Coronary artery (tissue), 2 donors: ENCODE data around the gene LRP8.

Experiments
- DNase-seq: peaks from one replicate; pipeline ENCODE4 v3.0.0-alpha.2; 2017; ENCODE audit warnings: low spot score
- H3K27ac ChIP-seq, 2 donors: fragments of 200-600 bp; sonication (generic); one replicate each; pipeline ENCODE4 v1.5.1; 2016 to 2019
- H3K4me3 ChIP-seq: fragments of 200-600 bp; sonication (generic); 2 replicates; pipeline ENCODE4 v1.5.1; 2016; ENCODE audit warnings: mild to moderate bottlenecking, moderate library complexity
- CTCF ChIP-seq: fragments of 200-600 bp; sonication (generic); IDR thresholded peaks from one replicate; pipeline ENCODE4 v1.5.1; 2019; ENCODE audit warnings: antibody characterized with exemption

Gene LRP8

GRCh38 chr1:53314096-53314495, 13.8 kb downstream of the LRP8 start:
- TF ChIP-seq CTCF: no peak

DNA sequence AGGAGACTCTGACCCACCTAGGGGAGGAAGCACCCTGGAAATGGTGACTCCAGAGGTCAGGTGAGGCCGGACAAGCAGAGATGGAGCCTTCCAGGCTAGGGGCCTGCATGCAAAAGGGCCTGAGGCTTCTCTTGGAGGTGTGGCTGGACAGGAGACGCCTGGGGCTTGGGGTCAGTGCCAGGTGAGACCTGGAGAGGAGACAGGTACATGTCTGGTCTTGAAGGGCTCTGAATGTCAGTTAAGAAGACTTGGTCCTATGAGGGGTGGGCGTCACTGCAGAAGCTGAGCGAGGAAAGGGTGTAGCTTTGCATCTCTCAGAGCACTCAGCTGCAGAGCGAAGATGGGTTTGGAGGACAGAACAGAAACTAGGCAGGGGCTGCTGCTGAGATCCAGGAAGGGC, 14.3 kb downstream of the LRP8 start:
- TF ChIP-seq CTCF: no peak
- no peak for DNase-seq
- H3K27ac ChIP-seq: no peak overlapping the region

More at GRCh38 chr1:53314096-53314495, 13.8 kb downstream of the LRP8 start:
- DNase-seq: no peak
- no peak overlapping the region for H3K4me3 ChIP-seq
- H3K27ac ChIP-seq: no peak overlapping the region

DNA sequence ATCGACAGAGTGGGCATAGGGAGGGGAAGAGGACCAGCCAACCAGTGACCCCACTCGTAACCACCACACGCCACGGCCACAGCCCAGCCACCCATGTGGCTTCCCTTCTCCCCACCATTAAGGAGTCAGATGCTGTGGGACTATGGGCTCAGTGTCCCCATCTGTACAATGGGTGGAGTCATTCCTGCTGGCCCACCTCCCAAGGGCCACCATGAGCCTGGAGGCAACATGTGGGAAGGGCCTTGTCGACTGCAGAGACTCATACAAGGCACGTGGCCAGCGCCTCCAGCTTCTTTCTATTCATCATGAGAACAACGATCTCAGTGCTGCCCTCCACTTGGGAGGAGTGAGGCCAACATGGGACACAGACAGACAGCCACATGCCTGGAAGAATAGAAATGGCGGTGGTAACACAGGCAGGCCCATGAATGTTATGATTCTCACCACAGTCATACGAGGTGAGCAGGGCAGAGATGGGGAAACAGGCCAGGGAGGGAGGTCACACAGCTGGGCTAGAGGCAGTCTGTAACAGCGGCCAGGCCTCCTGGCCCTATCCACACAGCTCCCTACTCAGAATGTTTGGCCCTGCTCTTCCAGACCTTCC, 16.1 kb downstream of the LRP8 start:
- no peak for TF ChIP-seq CTCF
- H3K4me3 ChIP-seq: no peak overlapping the region
- no peak for DNase-seq
- H3K27ac ChIP-seq: no peak overlapping the region

More for the DNA sequence above, 14.3 kb downstream of the LRP8 start:
- no peak overlapping the region for H3K4me3 ChIP-seq

- TF ChIP-seq CTCF: no peak
- H3K27ac ChIP-seq: no peak overlapping the region
- no peak overlapping the region for H3K4me3 ChIP-seq
- DNase-seq: no peak
Measured at GRCh38 chr1:53310847-53311681, 16.8 kb downstream of the LRP8 start.

DNA sequence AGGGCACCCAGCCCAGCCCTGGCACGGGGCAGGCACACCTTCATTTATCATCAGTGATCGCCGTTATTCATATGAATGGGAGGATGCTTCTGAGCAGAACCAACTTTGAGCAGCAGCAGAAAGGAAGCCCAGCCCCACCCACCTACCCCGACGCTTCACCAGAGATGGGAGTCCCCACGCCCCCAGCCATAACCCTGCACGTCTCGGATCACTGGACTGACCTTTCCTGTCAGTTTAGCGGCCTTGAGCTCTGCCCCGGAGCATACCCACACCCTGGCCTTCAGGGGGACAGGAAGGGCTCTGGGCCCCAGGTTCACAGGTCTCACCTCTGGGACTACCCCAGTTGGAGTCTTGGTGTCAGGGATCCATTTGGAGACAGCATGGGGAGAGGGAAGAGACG, 18.1 kb downstream of the LRP8 start:
- TF ChIP-seq CTCF: no peak
- no peak for DNase-seq
- Histone ChIP-seq H3K27ac (no peak overlapping the region), H3K4me3 (no peak overlapping the region)

DNA sequence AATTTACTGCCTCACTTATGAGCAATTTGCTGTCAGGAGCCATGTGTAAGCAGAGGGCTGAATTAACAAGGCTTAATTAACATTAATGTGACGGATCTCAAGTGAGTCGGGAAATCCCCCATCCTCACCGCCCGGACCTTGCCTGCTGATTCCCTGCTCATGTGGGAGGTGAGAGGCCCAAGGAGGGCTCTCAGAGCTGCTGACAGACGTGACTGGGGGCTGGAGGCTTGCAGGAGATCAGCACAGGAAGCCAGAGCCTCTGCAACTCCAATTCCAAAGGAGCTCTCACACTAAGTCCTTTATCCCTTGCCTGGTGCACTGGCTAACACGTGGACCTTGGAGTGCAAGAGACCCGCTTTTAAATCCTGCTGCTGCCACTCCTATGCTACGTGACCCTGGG, 19.4 kb downstream of the LRP8 start:
- Histone ChIP-seq H3K4me3 (no peak overlapping the region), H3K27ac (no peak overlapping the region)
- no peak for TF ChIP-seq CTCF
- DNase-seq: no peak

DNA sequence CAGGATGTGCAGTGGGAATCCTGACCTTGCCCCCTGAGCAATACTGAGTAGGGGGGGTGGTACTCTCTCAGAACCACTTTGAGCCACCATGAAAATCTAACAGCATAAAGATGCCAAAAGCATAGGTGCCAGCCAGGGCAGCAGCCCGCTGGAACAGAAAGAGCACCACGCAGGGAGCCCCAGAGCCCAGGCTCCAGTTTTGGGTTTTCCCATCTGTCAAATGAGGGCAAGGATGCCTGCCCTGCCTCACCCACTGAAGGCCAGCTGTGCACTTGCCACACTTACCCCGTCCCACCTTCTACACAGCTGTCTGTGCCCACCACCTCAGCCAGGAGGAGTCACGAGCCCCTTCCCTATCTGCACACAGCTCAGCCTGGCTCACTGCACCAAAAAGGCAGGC, 20.8 kb downstream of the LRP8 start:
- TF ChIP-seq CTCF: no peak
- Histone ChIP-seq H3K27ac (no peak overlapping the region), H3K4me3 (no peak overlapping the region)
- DNase-seq: no peak
